H1 (cell line): ENCODE results near the gene UBE2E1. TPM values are rescaled to one million over a fixed set of nuclear protein-coding genes. Genes with fewer than 3 reads are reported as not detected.
A peak's percentile ranks its signal among the peaks of the same experiment; 100 is the strongest.

Experiments used
- CTCF ChIA-PET: fragments of 300-600 bp; sonication (Branson Sonifier 250); formaldehyde crosslinking; loops from one replicate; lab custom pipeline; 2021; ENCODE audit not compliant: partially characterized antibody; lab: Charles Lee
- POLR2A ChIA-PET: fragments of 300-600 bp; sonication (Branson Sonifier 250); formaldehyde crosslinking; loops from one replicate; lab custom pipeline; 2021; ENCODE audit warnings: inconsistent platforms; ENCODE audit not compliant: partially characterized antibody; lab: Charles Lee
- DNase-seq, 2 experiments: peaks; one replicate each; pipeline versions ENCODE4 v3.0.0 to v3.0.0-alpha.2; 2010 to 2022; ENCODE audit warnings: low spot score in 2 of 2, low read depth in 1 of 2, mixed read lengths in 1 of 2
- FAIRE-seq: peaks from 2 replicates; lab custom pipeline; 2011; peaks lifted over from hg19 to GRCh38; lab: Jason Lieb, UNC
- H2AFZ ChIP-seq: 2 replicates; pipeline ENCODE4 v1.8.1; 2012; ENCODE audit warnings: low read length, inconsistent platforms
- H2AK5ac ChIP-seq: 2 replicates; pipeline ENCODE4 v1.6.1; 2013; ENCODE audit warnings: low read depth, low read length
- H2BK120ac ChIP-seq: replicated peaks from 2 replicates; pipeline ENCODE3; 2013; ENCODE audit warnings: low read depth, low read length, inconsistent platforms
- H2BK12ac ChIP-seq: 2 replicates; pipeline ENCODE4 v1.6.1; 2013; ENCODE audit warnings: low read depth, low read length
- H2BK15ac ChIP-seq: 2 replicates; pipeline ENCODE4 v1.6.1; 2013; ENCODE audit warnings: low read length
- H2BK20ac ChIP-seq: 2 replicates; pipeline ENCODE4 v1.6.1; 2013; ENCODE audit warnings: low read length
- H2BK5ac ChIP-seq: 2 replicates; pipeline ENCODE4 v1.6.1; 2013; ENCODE audit warnings: low read depth, low read length
- H3K14ac ChIP-seq: 2 replicates; pipeline ENCODE4 v1.6.1; 2013; ENCODE audit warnings: inconsistent platforms; ENCODE audit not compliant: insufficient read length
- H3K18ac ChIP-seq: 2 replicates; pipeline ENCODE4 v1.6.1; 2013; ENCODE audit warnings: low read length; ENCODE audit errors: extremely low read depth
- H3K23ac ChIP-seq: 2 replicates; pipeline ENCODE4 v1.6.1; 2013; ENCODE audit warnings: inconsistent platforms; ENCODE audit not compliant: insufficient read length
- H3K23me2 ChIP-seq: 2 replicates; pipeline ENCODE4 v1.6.1; 2013; ENCODE audit warnings: low read depth, low read length
- H3K27ac ChIP-seq: 2 replicates; pipeline ENCODE4 v1.6.1; 2011; ENCODE audit warnings: low read depth, low read length, inconsistent platforms
- H3K27me3 ChIP-seq, 4 experiments: replicated peaks in 1 of 4; 1 replicate in 1 of 4; 2 replicates in 3 of 4; pipeline versions ENCODE4 v1.6.1 to v1.8.1; 2011 to 2013; ENCODE audit warnings: low read length in 3 of 4, mild to moderate bottlenecking in 3 of 4, inconsistent platforms in 2 of 4, mixed read lengths in 2 of 4, moderate library complexity in 1 of 4; ENCODE audit not compliant: control insufficient read depth in 3 of 4, insufficient read depth in 3 of 4; ENCODE audit errors: extremely low read depth in 1 of 4
- H3K36me3 ChIP-seq, 4 experiments: 2 replicates each; pipeline versions ENCODE4 v1.6.1 to v1.8.1; 2011 to 2013; ENCODE audit warnings: mild to moderate bottlenecking in 4 of 4, low read length in 3 of 4, moderate library complexity in 2 of 4, control low read depth in 1 of 4, inconsistent platforms in 1 of 4; ENCODE audit not compliant: insufficient read depth in 4 of 4, control insufficient read depth in 2 of 4
- H3K4ac ChIP-seq: replicated peaks from 2 replicates; pipeline ENCODE3; 2013; ENCODE audit warnings: low read length, low read depth, mixed read lengths, inconsistent platforms; ENCODE audit not compliant: insufficient read length
- H3K4me1 ChIP-seq, 4 experiments: replicated peaks in 1 of 4; 1 replicate in 1 of 4; 2 replicates in 3 of 4; pipeline versions ENCODE4 v1.6.1 to v1.8.1; 2011 to 2013; ENCODE audit warnings: low read length in 3 of 4, inconsistent platforms in 2 of 4, mixed read lengths in 1 of 4; ENCODE audit not compliant: insufficient read depth in 4 of 4, control insufficient read depth in 3 of 4
- H3K4me2 ChIP-seq, 2 experiments: 2 replicates each; pipeline versions ENCODE4 v1.6.1 to v1.8.1; 2011 to 2013; ENCODE audit warnings: low read depth in 2 of 2, low read length in 2 of 2, control low read depth in 1 of 2, inconsistent platforms in 1 of 2, mild to moderate bottlenecking in 1 of 2; ENCODE audit not compliant: insufficient read depth in 1 of 2
- H3K4me3 ChIP-seq, 4 experiments: fragments of 200-600, 300-600 bp in 1 of 4; sonication (generic), shearing (Covaris generic), sonication (Bioruptor Twin) in 1 of 4; 2 replicates each; pipeline versions ENCODE4 v1.5.1 to v1.8.1; 2011 to 2016; ENCODE audit warnings: low read length in 4 of 4, low read depth in 3 of 4, control low read depth in 2 of 4, inconsistent platforms in 2 of 4, mild to moderate bottlenecking in 2 of 4, mixed read lengths in 1 of 4, moderate library complexity in 1 of 4; ENCODE audit not compliant: insufficient read depth in 2 of 4; ENCODE audit errors: extremely low read depth in 1 of 4
- H3K56ac ChIP-seq: replicated peaks from 2 replicates; pipeline ENCODE3; 2013; ENCODE audit warnings: low read depth, mild to moderate bottlenecking, mixed read lengths, low read length, inconsistent platforms; ENCODE audit not compliant: insufficient read length
- H3K79me1 ChIP-seq: 2 replicates; pipeline ENCODE4 v1.6.1; 2013; ENCODE audit warnings: low read depth, low read length, control low read depth
- H3K79me2 ChIP-seq, 2 experiments: 2 replicates each; pipeline versions ENCODE4 v1.6.1 to v1.8.1; 2012 to 2013; ENCODE audit warnings: low read length in 2 of 2, mild to moderate bottlenecking in 2 of 2, inconsistent platforms in 1 of 2; ENCODE audit not compliant: insufficient read depth in 2 of 2, control insufficient read depth in 1 of 2
- H3K9ac ChIP-seq, 4 experiments: replicated peaks in 1 of 4; 1 replicate in 1 of 4; 2 replicates in 3 of 4; pipeline versions ENCODE4 v1.6.1 to v1.8.1; 2011 to 2013; ENCODE audit warnings: low read depth in 3 of 4, low read length in 3 of 4, control low read depth in 2 of 4, mild to moderate bottlenecking in 2 of 4, moderate library complexity in 2 of 4, inconsistent platforms in 1 of 4; ENCODE audit errors: extremely low read depth in 1 of 4
- H3K9me3 ChIP-seq, 2 experiments: 2 replicates each; pipeline versions ENCODE4 v1.6.1 to v1.8.1; 2012 to 2013; ENCODE audit warnings: mild to moderate bottlenecking in 2 of 2, moderate library complexity in 2 of 2, control low read depth in 1 of 2, inconsistent platforms in 1 of 2, low read depth in 1 of 2, low read length in 1 of 2, mixed read lengths in 1 of 2; ENCODE audit not compliant: insufficient read depth in 2 of 2
- H4K20me1 ChIP-seq, 2 experiments: replicated peaks in 1 of 2; 2 replicates each; pipeline versions ENCODE3 to v1.8.1; 2011 to 2013; ENCODE audit warnings: inconsistent platforms in 2 of 2, low read length in 2 of 2, mild to moderate bottlenecking in 1 of 2; ENCODE audit not compliant: insufficient read depth in 2 of 2, control insufficient read depth in 1 of 2
- H4K5ac ChIP-seq: 2 replicates; pipeline ENCODE4 v1.6.1; 2013; ENCODE audit warnings: low read length, low read depth, mixed read lengths, inconsistent platforms; ENCODE audit not compliant: insufficient read length
- H4K8ac ChIP-seq: 2 replicates; pipeline ENCODE4 v1.8.0; 2013; ENCODE audit warnings: mild to moderate bottlenecking, moderate library complexity, low read length, inconsistent platforms; ENCODE audit not compliant: insufficient read depth; ENCODE audit errors: extremely low read depth
- H4K91ac ChIP-seq: replicated peaks from 2 replicates; pipeline ENCODE3; 2013; ENCODE audit warnings: low read length, mixed read lengths, inconsistent platforms; ENCODE audit not compliant: insufficient read length
- RAD21 ChIP-seq, 2 experiments: IDR thresholded peaks in 1 of 2; conservative IDR thresholded peaks in 1 of 2; 2 replicates each; pipeline ENCODE4 v1.6.1; 2011; ENCODE audit warnings: low read depth in 2 of 2, low read length in 2 of 2, improper control_type of control experiment in 1 of 2, inconsistent platforms in 1 of 2, mild to moderate bottlenecking in 1 of 2, moderate library complexity in 1 of 2
- SIX5 ChIP-seq: IDR thresholded peaks from 2 replicates; pipeline ENCODE4 v1.6.1; 2011; ENCODE audit warnings: mild to moderate bottlenecking, low read depth, low read length
- WGBS, 2 experiments: shearing (Covaris generic) in 1 of 2; methylation state at CpG; one replicate each; pipeline versions ENCODE4 v1.1.6 to v1.1.7; 2013 to 2015; ENCODE audit warnings: low lambda C conversion rate in 2 of 2, mixed read lengths in 2 of 2, inconsistent platforms in 1 of 2, low coverage in 1 of 2, missing lambda C conversion rate in 1 of 2; ENCODE audit not compliant: insufficient replicate concordance in 2 of 2, insufficient coverage in 1 of 2, insufficient read length in 1 of 2; ENCODE audit errors: extremely low coverage in 1 of 2, missing lambda C conversion rate in 1 of 2; 5-methylcytosine and 5-hydroxymethylcytosine counted together
- polyA plus RNA-seq, 7 experiments: library from polyadenylated mRNA; depleted of rRNA in 3 of 7; stranded (reverse) in 5 of 7; unstranded in 2 of 7; fragments of >200 nt in 5 of 7; fragments of 200-250 nt in 2 of 7; gene quantifications; 1 replicate in 5 of 7; 2 replicates in 1 of 7; 4 replicates in 1 of 7; pipeline versions ENCODE4 v1.2.1 to v1.2.3, GENCODE V29; 2011 to 2013; ENCODE audit warnings: missing spikeins in 2 of 7, mixed read lengths in 2 of 7
- total RNA-seq: library from RNA; stranded (reverse); fragmentation: NEBNext Ultra II Directional; extraction: Animal tissue kit (Norgen Biotek cat#: 25700); gene quantifications from 2 replicates; pipeline ENCODE4 v1.2.1, GENCODE V29; 2021

UBE2E1 gene
- total and polyA plus RNA-seq, 2 of the 8 experiments (the other 6 are each of a cell fraction or from before 2014, with no cell fraction given), result 109 to 141 TPM

GRCh38 chr3:23800731-23801130 lies 5.0 kb upstream of the UBE2E1 start:
- Histone ChIP-seq H4K20me1 (no peaks in the 10 kb centered on the region), H2BK12ac (no peak overlapping the region), H3K4me2 (no peak overlapping the region), H2BK15ac (no peak overlapping the region), H3K36me3 (no peaks in the 10 kb centered on the region), H3K79me2 (no peaks in the 10 kb centered on the region), H3K56ac (no peak overlapping the region), H3K4me1 (peaks cover 0 to 2% (median under 1%) of the 10 kb centered on the region in 4 experiments; a peak in 2 of 7 replicates), H3K4ac (no peak overlapping the region), H3K23me2 (peaks cover 4% of the 10 kb centered on the region; the same call in 1 of the 2 replicates), H3K79me1 (no peaks in the 10 kb centered on the region), H4K8ac (no peak overlapping the region), H3K9me3 (no peaks in the 10 kb centered on the region), H3K4me3 (no peak overlapping the region), H4K5ac (no peak overlapping the region), H3K9ac (no peak overlapping the region), H4K91ac (no peak overlapping the region), H2AFZ (no peak overlapping the region), H2AK5ac (no peak overlapping the region), H3K27me3 (no peaks in the 10 kb centered on the region), H3K23ac (no peak overlapping the region), H2BK120ac (no peak overlapping the region), H2BK5ac (no peak overlapping the region), H3K27ac (no peak overlapping the region), H3K18ac (no peak overlapping the region), H3K14ac (no peak overlapping the region), H2BK20ac (no peak overlapping the region)
- POLR2A ChIA-PET, result interaction anchor here (2.7 kb wide), 1 partner anchor 9 kb away, joined by 9 read pairs; no protein-coding TSS in a partner anchor
- FAIRE-seq (no peak), DNase-seq (no peak)
- CTCF ChIA-PET, result no interaction called here
- 90% methylated on average over 3 of the region's 3 CpGs; no CpG with 5 or more reads in 1 of the 2 experiments for WGBS, 2 experiments
- no peak for TF ChIP-seq SIX5
- TF ChIP-seq RAD21 (IDR thresholded peaks at IDR 0.05 in 1 of 2, conservative IDR thresholded peaks at IDR 0.05 in 1 of 2; ENCODE audit: low read depth in 2 of 2, low read length in 2 of 2), result peak; percentile 9 to 23; a peak in 2 of 4 replicates
